A204.1 (cell line): ENCODE data around the gene TADA2B.

Experiments
- FAIRE-seq: peaks from 2 replicates; lab custom pipeline; 2012; peaks lifted over from hg19 to GRCh38; lab: Jason Lieb, UNC

Gene TADA2B

DNA sequence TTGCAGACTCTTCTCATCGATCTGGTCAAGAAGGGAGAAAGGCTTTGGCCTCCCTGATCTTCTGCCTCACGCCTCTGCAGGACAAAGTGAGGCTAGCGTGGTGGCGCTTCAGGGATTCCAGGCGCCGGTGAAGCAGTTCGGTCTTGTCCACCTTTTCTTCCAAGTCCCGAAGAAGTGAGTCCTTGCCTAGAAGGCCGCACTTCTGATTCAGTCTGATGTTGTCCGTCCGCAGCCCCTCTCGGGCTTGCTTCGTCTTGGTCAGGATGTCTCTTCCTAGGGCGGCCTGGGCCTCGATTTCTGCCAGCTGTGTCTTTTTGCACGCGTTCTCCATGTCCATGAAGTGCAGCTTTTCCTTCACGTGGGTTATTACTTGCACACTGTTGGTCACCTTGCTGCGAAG is 1.9 kb upstream of the TADA2B start:
- FAIRE-seq = no peak

GRCh38 chr4:7041801-7042502 is 1.2 kb upstream of the TADA2B start:
- FAIRE-seq = no peak

- FAIRE-seq = no peak
These were observed 479 bp upstream of the TADA2B start for GRCh38 chr4:7042503-7043283.

- FAIRE-seq = no peak
These were observed 1.2 kb downstream of the TADA2B start for GRCh38 chr4:7044137-7044930.

- FAIRE-seq = no peak
These were observed 2.4 kb downstream of the TADA2B start for GRCh38 chr4:7045553-7045952.

DNA sequence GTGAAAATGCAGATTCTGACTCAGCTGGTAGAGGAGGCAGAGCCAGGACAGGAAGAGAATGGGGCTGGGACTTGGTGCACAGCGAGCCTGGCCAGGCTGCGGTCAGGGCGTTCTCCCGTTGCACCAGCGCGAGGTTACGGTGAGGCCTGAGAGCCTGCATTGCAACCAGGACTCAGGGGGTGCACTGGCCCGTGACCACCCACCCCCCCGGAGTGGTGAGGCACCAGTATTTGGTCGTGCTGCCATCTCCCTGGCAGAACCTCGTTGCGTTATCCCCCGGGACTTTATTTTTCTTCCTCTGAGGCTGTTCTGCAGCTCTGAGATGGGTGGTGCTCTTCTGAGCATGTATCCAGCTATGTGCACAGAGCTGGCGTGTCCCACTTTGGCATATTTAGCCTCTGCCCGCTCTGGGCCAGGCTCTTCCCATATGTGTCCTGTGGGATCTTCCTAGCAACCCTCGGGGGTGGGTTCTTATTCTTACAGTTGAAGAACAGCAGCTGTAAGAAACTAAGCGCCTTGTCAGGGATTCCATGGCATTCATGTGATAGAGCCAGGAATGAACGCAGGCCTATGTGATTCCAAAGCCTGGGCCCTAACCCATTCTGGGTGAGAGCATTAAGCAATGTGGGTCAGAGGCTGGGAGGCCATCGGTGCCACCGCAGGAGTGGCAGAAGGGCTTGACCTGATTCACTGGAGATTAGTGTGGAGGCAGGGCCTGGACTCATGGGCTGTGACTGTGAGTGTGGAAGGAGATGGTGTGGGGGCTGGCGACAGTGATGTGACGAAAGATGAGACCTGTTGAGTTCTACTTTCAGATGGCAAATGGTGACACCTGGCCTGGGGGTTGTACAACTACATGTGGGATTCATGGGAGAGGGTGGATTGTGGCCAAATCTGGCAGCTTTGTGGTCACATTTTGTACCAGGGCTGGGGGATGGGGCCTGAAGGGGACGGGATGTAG is 3.1 kb downstream of the TADA2B start:
- FAIRE-seq = no peak

- no peak for FAIRE-seq
These were observed 3.8 kb downstream of the TADA2B start for GRCh38 chr4:7046971-7047370.

DNA sequence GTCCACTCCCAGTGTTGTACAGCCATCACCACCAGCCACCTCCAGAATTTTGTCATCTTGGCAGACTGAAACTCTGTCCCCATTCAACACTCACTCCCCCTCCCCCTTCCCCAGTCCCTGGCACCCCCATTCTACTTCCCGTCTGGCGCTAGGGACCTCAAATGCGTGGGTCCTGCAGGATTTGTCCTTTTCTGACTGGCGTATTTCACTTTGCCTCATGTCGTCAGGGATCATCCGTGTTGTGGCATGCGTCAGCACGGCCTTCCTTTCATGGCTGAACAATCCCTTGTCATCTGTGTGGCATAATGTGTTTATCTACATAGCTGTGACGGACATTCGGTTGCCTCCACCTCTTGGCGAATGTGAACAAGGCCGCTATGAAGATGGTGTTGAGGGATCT is 5.5 kb downstream of the TADA2B start:
- FAIRE-seq = no peak

DNA sequence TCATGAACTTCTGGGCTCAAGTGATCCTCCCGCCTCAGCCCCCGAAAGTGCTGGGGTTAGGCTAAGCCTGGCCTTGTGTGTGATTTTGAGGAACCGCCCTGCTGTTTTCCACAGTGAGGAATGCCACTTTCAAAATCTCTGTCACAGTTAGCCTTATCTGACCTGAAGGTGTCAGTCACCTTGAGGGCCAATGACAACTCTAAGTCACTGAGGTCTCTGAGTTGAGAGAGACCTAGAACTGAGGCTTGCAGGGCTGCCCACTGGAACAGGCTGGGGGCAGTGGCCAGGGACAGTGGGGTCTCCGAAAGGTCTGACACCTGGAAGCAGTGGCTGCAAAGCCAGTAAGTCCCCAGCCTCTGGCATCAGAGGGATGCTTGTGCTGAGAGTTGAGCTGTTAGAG is 6.1 kb downstream of the TADA2B start:
- no peak for FAIRE-seq

DNA sequence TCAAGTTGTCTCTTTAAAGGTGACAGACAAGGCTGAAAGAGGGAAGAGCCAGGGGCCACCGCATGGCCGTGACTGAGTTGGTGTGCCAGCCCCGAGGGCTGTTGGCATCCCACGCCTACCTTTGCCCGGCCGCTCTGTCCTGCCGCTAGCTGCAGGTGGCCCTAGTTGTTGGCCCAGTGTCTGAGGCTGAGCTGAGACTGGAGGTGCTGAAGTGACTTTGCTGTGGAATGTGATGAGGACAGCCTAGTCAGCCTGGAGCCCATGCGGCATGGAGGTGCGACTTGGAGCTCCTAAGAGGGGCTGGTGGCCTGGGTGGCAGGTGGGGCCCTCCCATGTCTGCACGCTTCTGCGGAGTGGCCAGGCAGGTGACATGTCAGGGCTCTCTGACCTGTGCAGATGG is 6.6 kb downstream of the TADA2B start:
- FAIRE-seq = no peak

DNA sequence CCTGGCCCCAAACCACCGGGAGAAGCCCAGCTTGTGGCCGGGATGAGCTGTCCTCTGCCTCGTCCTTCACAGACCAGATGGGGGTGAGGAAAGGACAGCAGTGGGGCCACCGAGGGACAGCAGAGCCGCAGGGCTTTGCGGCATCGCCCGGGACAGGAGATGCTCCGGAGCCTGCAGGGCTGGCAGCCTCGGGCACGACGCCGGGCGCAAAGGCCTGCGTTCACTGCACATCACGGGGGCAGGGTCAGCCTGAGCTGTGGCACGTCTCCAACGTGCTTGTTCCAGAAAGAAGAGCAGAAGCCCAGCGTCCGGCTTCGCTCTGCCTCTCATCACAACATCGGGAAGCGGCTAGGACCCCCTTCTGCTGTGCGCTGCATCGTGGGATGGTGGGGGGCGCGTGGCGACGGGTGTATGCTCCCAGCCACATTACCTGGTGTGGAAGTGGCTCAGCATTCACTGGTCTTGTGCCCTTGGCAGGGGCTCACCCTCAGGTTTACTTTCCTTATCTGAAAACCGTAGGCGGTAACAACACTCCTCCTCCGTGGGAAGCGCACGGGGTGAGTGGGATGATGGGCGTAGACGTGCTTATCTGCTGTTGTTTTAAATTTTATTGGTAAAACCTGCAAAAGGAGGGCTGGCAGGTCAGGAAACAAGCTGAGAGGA is 7.4 kb downstream of the TADA2B start:
- no peak for FAIRE-seq

DNA sequence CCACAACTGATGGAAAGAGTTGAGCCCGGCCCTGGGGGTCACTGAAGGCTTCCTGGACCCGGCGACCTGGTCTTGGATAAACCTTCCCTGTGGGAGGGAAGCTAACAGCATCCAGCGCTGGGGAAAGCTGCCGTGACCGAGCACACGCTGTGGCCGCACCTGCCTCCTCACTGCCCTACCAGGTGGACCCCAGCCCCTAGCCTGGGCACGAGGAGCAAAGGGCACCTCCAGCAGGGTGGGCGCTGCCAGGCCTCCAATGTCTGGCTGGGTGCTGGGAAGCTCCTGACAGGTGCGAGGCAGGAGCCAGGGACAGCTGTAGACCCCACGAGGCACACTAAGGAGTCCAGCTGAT is 7.9 kb downstream of the TADA2B start:
- FAIRE-seq = no peak

GRCh38 chr4:7051905-7052304 is 8.7 kb downstream of the TADA2B start:
- no peak for FAIRE-seq

DNA sequence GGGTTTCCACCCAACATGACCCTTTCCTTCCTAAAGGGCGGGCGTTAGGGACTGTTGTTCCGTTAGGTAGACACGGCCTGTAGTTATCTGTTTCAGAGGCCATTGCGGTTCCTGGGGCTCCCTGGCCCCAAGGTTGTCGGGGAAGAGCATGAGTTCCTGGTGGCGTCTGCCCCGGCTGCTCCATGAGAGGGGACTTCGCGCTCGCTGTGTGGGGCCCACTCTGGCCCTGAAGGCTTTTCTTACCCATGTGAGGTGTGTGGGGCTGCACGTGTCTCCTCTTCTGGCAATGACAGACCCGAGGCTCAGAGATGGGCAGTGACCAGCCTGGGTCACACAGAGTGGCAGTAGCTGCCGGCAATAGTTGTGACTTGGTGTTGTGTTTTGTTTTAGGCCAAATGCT is 9.1 kb downstream of the TADA2B start:
- no peak for FAIRE-seq

GRCh38 chr4:7052923-7053715 is 9.9 kb downstream of the TADA2B start:
- no peak for FAIRE-seq

DNA sequence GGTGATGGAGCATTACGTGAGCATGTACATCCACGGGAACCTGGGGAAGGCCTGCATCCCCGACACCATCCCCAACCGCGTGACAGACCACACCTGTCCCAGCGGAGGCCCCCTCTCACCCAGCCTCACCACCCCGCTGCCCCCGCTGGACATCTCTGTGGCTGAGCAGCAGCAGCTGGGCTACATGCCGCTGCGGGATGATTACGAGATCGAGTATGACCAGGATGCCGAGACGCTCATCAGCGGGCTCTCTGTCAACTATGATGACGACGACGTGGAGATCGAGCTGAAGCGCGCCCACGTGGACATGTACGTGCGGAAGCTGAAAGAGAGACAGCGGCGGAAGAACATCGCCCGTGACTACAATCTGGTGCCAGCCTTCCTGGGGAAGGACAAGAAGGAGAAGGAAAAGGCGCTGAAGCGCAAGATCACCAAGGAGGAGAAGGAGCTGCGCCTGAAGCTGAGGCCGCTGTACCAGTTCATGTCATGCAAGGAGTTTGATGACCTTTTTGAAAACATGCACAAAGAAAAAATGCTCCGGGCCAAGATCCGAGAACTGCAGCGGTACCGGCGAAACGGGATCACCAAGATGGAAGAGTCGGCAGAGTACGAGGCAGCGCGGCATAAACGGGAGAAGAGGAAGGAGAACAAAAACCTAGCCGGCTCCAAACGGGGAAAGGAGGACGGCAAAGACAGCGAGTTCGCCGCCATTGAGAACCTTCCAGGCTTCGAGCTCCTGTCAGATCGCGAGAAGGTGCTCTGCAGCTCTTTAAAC is 11.1 kb downstream of the TADA2B start:
- no peak for FAIRE-seq

DNA sequence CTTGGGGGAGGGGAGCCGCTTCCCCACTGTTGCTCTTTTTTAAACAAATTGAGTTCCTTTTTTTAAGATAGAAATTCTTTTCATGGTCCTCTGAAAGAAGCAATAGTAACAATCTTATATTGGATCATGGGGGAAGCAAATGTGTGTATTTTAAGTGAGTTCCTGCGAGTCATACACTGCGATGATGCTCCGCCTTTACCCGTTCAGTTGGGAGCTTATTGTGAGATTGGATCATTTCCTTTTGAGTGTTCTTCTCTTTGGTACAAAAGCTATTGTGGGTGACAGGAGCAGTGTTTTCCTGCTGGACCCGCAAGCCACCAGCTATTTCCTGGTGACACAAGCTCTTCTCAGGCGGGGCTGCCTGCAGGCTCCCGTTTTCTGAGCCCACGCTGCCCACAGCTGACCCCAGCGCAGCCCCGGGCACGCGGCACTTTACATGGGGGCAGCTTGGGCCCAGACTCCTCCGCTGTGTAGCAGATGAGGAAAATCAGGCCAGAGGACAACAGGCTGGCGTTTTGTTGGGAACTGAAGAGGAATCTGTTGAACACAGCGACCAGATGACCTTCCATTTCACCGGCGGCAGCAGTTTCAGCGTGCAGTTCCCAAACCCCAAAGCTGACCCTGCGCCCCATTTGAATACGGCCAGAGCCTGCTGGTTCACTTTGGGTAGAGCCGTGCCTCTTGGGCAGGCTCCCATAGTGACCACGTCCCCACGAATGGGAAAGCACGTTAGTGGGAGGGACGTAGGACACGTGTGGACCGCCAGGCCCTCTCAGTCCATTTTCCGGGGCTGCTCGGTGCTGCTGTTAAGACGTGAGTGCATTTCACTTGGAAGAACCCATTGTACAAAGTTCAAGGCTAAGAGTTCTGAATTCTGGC is 12.2 kb downstream of the TADA2B start:
- no peak for FAIRE-seq

DNA sequence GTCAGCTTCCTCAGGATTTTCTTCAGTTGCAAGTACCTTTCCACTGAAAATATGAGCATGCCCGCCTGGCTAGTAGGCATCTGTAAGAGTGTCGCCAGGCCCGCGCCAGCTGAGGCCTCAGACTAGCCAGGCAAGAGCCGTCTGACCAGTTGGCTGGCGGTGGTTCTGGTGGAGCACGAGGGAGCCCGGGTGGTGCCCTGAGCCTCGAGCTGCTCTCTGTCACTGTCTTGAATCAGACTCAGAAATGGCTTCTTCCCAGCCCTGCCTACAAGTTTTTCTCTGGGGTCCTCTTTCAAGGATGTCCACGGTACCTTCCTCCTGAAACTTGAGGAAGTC is 12.8 kb downstream of the TADA2B start:
- FAIRE-seq = no peak

DNA sequence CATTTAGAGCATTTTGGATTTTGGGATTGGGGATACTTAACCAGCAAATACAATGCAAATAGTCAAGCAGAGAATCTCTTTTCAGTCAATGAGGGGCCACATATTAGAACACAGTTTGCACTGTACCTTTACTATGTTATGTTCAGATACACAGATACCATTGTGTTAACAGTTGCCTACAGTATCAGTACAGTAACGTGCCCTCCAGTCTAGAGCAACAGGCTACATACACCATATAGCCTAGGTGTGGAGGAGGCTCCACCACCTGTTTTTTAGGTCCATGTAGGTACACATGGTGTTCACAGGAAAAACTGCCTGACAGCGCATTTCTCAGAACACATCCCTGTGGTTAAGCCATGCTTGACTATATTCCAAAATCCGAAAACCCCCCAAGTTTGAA is 15.6 kb downstream of the TADA2B start:
- FAIRE-seq = no peak
